ENCODE measurements around the gene CDK14. TPM values are rescaled to one million over a fixed set of nuclear protein-coding genes. Genes with fewer than 3 reads are reported as not detected.

CDK14 gene
- total and polyA plus RNA-seq, 9 donors: 12.6 to 54.1 (median 43.8) TPM

GRCh38 chr7:90853205-90853604 is 257.1 kb downstream of the CDK14 start:
- 97 to 100% (median 97%) methylated on average over 2 of the region's 2 CpGs for WGBS, 3 donors
- intact Hi-C loops (cut with DNase I): no loop called here

GRCh38 chr7:90856351-90857070 is 260.4 kb downstream of the CDK14 start:
- Histone ChIP-seq H3K4me1 (ENCODE audit: insufficient read depth) (peaks cover 1% of the 10 kb centered on the region), H3K27me3 (no peaks in the 10 kb centered on the region), H3K9me3 (no peaks in the 10 kb centered on the region), H3K27ac (no peak overlapping the region), H3K36me3 (no peaks in the 10 kb centered on the region), H3K4me3 (no peak overlapping the region)
- TF ChIP-seq POLR2A (IDR thresholded peaks at IDR 0.05) (no peak), CTCF (IDR thresholded peaks at IDR 0.05) (no peak), EP300 (IDR thresholded peaks at IDR 0.05) (no peak)
- no peak for DNase-seq
- intact Hi-C loops (cut with DNase I): no loop called here
- 93 to 96% (median 95%) methylated on average over 6 of the region's 6 CpGs for WGBS, 3 donors

More at GRCh38 chr7:90853205-90853604, 257.1 kb downstream of the CDK14 start:
- DNase-seq: no peak
- no peak overlapping the region for H3K27ac ChIP-seq
- no peaks in the 10 kb centered on the region for H3K9me3 ChIP-seq
- no peaks in the 10 kb centered on the region for H3K27me3 ChIP-seq
- peaks cover 1% of the 10 kb centered on the region for H3K4me1 ChIP-seq (ENCODE audit: insufficient read depth)
- no peaks in the 10 kb centered on the region for H3K36me3 ChIP-seq
- H3K4me3 ChIP-seq: no peak overlapping the region
- TF ChIP-seq POLR2A (IDR thresholded peaks at IDR 0.05) (no peak), CTCF (IDR thresholded peaks at IDR 0.05) (no peak)

- no peak overlapping the region for H3K4me3 ChIP-seq
- TF ChIP-seq CTCF (IDR thresholded peaks at IDR 0.05) (no peak), POLR2A (IDR thresholded peaks at IDR 0.05) (no peak), EP300 (IDR thresholded peaks at IDR 0.05) (no peak)
- intact Hi-C loops (cut with DNase I): no loop called here
- H3K9me3 ChIP-seq: no peaks in the 10 kb centered on the region
- no peaks in the 10 kb centered on the region for H3K36me3 ChIP-seq
- no peaks in the 10 kb centered on the region for H3K4me1 ChIP-seq (ENCODE audit: insufficient read depth)
- 93 to 98% (median 94%) methylated on average over 2 of the region's 2 CpGs for WGBS, 3 donors
- no peaks in the 10 kb centered on the region for H3K27me3 ChIP-seq
- no peak overlapping the region for H3K27ac ChIP-seq
- DNase-seq: no peak
Measured at GRCh38 chr7:90857603-90858002, 261.5 kb downstream of the CDK14 start.

- Histone ChIP-seq H3K36me3 (no peaks in the 10 kb centered on the region), H3K4me3 (no peak overlapping the region), H3K27ac (no peak overlapping the region), H3K27me3 (no peaks in the 10 kb centered on the region), H3K4me1 (ENCODE audit: insufficient read depth) (no peaks in the 10 kb centered on the region), H3K9me3 (no peaks in the 10 kb centered on the region)
- intact Hi-C loops (cut with DNase I): no loop called here
- no peak for TF ChIP-seq POLR2A (IDR thresholded peaks at IDR 0.05)
- TF ChIP-seq EP300 (IDR thresholded peaks at IDR 0.05): no peak
- TF ChIP-seq CTCF (IDR thresholded peaks at IDR 0.05): no peak
- DNase-seq: no peak
- WGBS, 3 donors: 92 to 97% (median 94%) methylated on average over 2 of the region's 2 CpGs
Measured at GRCh38 chr7:90858546-90858945, 262.4 kb downstream of the CDK14 start.

Data from ovary (tissue), 9 donors.